GM21447 (cell line): Measurements from ENCODE around the gene TSFM.
A peak's percentile ranks its signal among the peaks of the same experiment; 100 is the strongest.

Experiments used
- ATAC-seq: cut with Tn5 transposase; IDR thresholded peaks from one replicate; pipeline ENCODE4 v1.9.1; 2021; ENCODE audit not compliant: unreplicated experiment

Gene TSFM

GRCh38 chr12:57745485-57745881, 37.1 kb upstream of the TSFM start:
- ATAC-seq = no peak

- no peak for ATAC-seq
These were observed 36.6 kb upstream of the TSFM start for GRCh38 chr12:57746025-57746424.

- ATAC-seq = no peak
These were observed 33.5 kb upstream of the TSFM start for GRCh38 chr12:57749061-57749460.

- no peak for ATAC-seq
These were observed 31.8 kb upstream of the TSFM start for GRCh38 chr12:57750561-57751431.

- no peak for ATAC-seq
These were observed 31.2 kb upstream of the TSFM start for GRCh38 chr12:57751432-57751787.

GRCh38 chr12:57751788-57752667, 30.6 kb upstream of the TSFM start, which contains the start of gene CDK4:
CDK4 (minus strand) TSS chr12:57752310; CDS start chr12:57751717, 593 bp downstream.
- ATAC-seq = peak; percentile 60

GRCh38 chr12:57752668-57753000, 30.0 kb upstream of the TSFM start:
- ATAC-seq = no peak

- no peak for ATAC-seq
These were observed 28.7 kb upstream of the TSFM start for GRCh38 chr12:57753756-57754337.

- peak; percentile 37 for ATAC-seq
These were observed 28.0 kb upstream of the TSFM start, which contains the start of gene MARCHF9 for GRCh38 chr12:57754411-57755193. MARCHF9 (plus strand) TSS chr12:57755103; CDS start chr12:57755529, 426 bp downstream.

- ATAC-seq = no peak
These were observed 27.5 kb upstream of the TSFM start for GRCh38 chr12:57755194-57755453.

GRCh38 chr12:57755454-57756372, 26.9 kb upstream of the TSFM start:
- ATAC-seq = no peak

- peak; percentile 24 for ATAC-seq
These were observed 25.9 kb upstream of the TSFM start for GRCh38 chr12:57756406-57757341.

- ATAC-seq = no peak
These were observed 24.8 kb upstream of the TSFM start for GRCh38 chr12:57757771-57758170.

GRCh38 chr12:57758552-57759359, 23.8 kb upstream of the TSFM start:
- no peak for ATAC-seq

GRCh38 chr12:57759360-57759980, 23.1 kb upstream of the TSFM start:
- no peak for ATAC-seq

GRCh38 chr12:57760347-57760982, 22.1 kb upstream of the TSFM start:
- ATAC-seq = no peak

GRCh38 chr12:57761391-57761998, 21.1 kb upstream of the TSFM start:
- no peak for ATAC-seq
